ENCODE measurements around the gene VPREB1.

DNA sequence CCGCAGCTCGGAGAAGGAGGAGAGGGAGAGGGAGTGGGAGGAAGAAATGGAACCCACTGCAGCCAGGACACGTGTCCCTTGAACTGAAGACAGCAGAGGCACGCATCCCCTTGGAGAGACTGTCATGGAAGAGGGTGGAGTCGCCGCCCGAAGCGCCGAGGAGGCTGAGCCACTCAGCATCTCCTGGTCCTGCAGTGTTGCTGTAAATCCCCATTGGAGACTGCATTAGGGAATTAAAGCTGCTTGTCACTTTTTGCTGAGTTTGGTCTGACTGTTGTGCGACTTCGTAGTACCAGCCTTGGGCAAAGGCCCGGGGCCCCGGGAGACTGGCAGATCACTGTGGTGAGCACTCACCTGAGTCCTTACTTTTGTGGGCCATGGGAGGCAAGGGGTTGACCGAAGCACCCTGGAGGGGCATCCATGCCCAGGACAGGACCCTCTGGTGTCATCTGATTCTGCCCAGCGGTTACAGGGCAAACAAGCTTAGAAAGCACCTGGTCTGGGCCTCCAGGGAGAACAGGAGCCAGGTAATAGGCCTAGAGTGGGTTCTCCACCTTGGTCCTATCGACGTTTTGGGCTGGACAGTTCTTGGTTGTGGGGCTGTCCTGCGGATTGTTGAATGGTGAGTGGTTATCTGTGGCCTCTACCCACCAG lies 797 bp downstream of the VPREB1 start:
- TF ChIP-seq, protein P1, sequence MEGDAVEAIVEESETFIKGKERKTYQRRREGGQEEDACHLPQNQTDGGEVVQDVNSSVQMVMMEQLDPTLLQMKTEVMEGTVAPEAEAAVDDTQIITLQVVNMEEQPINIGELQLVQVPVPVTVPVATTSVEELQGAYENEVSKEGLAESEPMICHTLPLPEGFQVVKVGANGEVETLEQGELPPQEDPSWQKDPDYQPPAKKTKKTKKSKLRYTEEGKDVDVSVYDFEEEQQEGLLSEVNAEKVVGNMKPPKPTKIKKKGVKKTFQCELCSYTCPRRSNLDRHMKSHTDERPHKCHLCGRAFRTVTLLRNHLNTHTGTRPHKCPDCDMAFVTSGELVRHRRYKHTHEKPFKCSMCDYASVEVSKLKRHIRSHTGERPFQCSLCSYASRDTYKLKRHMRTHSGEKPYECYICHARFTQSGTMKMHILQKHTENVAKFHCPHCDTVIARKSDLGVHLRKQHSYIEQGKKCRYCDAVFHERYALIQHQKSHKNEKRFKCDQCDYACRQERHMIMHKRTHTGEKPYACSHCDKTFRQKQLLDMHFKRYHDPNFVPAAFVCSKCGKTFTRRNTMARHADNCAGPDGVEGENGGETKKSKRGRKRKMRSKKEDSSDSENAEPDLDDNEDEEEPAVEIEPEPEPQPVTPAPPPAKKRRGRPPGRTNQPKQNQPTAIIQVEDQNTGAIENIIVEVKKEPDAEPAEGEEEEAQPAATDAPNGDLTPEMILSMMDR (IDR thresholded peaks at IDR 0.05) = no peak
- no peak for TF ChIP-seq CHD2 (IDR thresholded peaks at IDR 0.05; ENCODE audit: low read length, partially characterized antibody)
- TF ChIP-seq POLR2A (IDR thresholded peaks at IDR 0.05; ENCODE audit: low read length) = no peak
- no peak for TF ChIP-seq CEBPB (IDR thresholded peaks at IDR 0.05)
- no peak for TF ChIP-seq CHD4 (IDR thresholded peaks at IDR 0.05; ENCODE audit: borderline replicate concordance)
- TF ChIP-seq EHMT2 (IDR thresholded peaks at IDR 0.05; ENCODE audit: low read depth) = no peak
- TF ChIP-seq RCOR1 (IDR thresholded peaks at IDR 0.05; ENCODE audit: low read depth, low read length) = no peak
- TF ChIP-seq EP300 (IDR thresholded peaks at IDR 0.05) = no peak
- TF ChIP-seq ZC3H11A (IDR thresholded peaks at IDR 0.05) = no peak
- no peak for TF ChIP-seq HDAC2 (IDR thresholded peaks at IDR 0.05)

All from A549 (cell line).